Uterus (tissue), 4 donors: Measurements from ENCODE around the gene BRI3. TPM values are rescaled to one million over a fixed set of nuclear protein-coding genes. Genes with fewer than 3 reads are reported as not detected.

Experiments
- DNase-seq, 2 donors: peaks; one replicate each; pipeline ENCODE4 v3.0.0-alpha.2; 2019 to 2020
- H3K27ac ChIP-seq, 2 donors: fragments of 200-600 bp; sonication (generic); 1 replicate in 1 of 2; 2 replicates in 1 of 2; pipeline ENCODE4 v1.5.1; 2016 to 2018
- H3K27me3 ChIP-seq, 2 donors: fragments of 200-600 bp; sonication (generic); one replicate each; pipeline ENCODE4 v1.5.1; 2018 to 2019; ENCODE audit warnings: control low read depth in 1 of 2
- H3K36me3 ChIP-seq, 2 donors: fragments of 200-600 bp; sonication (generic); one replicate each; pipeline ENCODE4 v1.5.1; 2019; ENCODE audit warnings: control low read depth in 1 of 2
- H3K4me1 ChIP-seq, 2 donors: fragments of 200-600 bp; sonication (generic); one replicate each; pipeline ENCODE4 v1.5.1; 2018 to 2019; ENCODE audit warnings: control low read depth in 1 of 2
- H3K4me3 ChIP-seq, 2 donors: fragments of 200-600 bp; sonication (generic); 1 replicate in 1 of 2; 2 replicates in 1 of 2; pipeline ENCODE4 v1.5.1; 2018 to 2019; ENCODE audit warnings: mild to moderate bottlenecking in 1 of 2
- H3K9me3 ChIP-seq, 2 donors: fragments of 200-600 bp; sonication (generic); one replicate each; pipeline ENCODE4 v1.5.1; 2019; ENCODE audit warnings: control low read depth in 1 of 2
- CTCF ChIP-seq, 4 experiments: fragments of 200-600 bp in 2 of 4; fragments of 450-650 bp in 2 of 4; sonication (generic) in 2 of 4; IDR thresholded peaks; one replicate each; pipeline ENCODE4 v1.5.1; 2016 to 2019; ENCODE audit warnings: antibody characterized with exemption in 4 of 4, mild to moderate bottlenecking in 2 of 4, moderate library complexity in 1 of 4
- POLR2A ChIP-seq, 2 donors: fragments of 450-650 bp; IDR thresholded peaks; one replicate each; pipeline ENCODE4 v1.6.1; 2016; ENCODE audit warnings: antibody characterized with exemption in 2 of 2, mild to moderate bottlenecking in 1 of 2, moderate library complexity in 1 of 2
- intact Hi-C: fragments of 100-400 bp; cut with DNase I; formaldehyde crosslinking; loops from one replicate; pipeline ENCODE4 v1.15.1; 2023; ENCODE audit warnings: low total_unique reads
- total RNA-seq, 4 donors: library from RNA; depleted of rRNA in 3 of 4; stranded (reverse); fragments of >200 nt in 3 of 4; gene quantifications; one replicate each; pipeline versions ENCODE4 v1.1.0 to v1.2.4, GENCODE V29; 2014 to 2023
- donor health status: DM: yes; HTN: yes; CAD: no.

BRI3 gene
- 100 to 1,000 TPM in 1 of 4 donors, 10 to 100 TPM in 2, 1 to 10 TPM in 1; 8.5 to 161 (median 28.1) TPM for total RNA-seq

- Histone ChIP-seq H3K9me3 (no peaks in the 10 kb centered on the region), H3K27ac (peak within 1 kb of the TSS; percentile 92 to 98), H3K27me3 (no peaks in the 10 kb centered on the region), H3K4me3 (peak within 1 kb of the TSS; percentile 91 to 92), H3K36me3 (no peaks in the 10 kb centered on the region), H3K4me1 (peaks cover 14 to 30% of the 10 kb centered on the region in 2 donors)
- peak; percentile 30 to 60 for TF ChIP-seq POLR2A (IDR thresholded peaks at IDR 0.05)
- TF ChIP-seq CTCF (IDR thresholded peaks at IDR 0.05) = no peak
- peak; percentile 89 to 91 for DNase-seq
- intact Hi-C loops = no loop called here
Observed at GRCh38 chr7:98280791-98281756, at the start of gene BRI3. Gene BRI3, plus strand, starts transcription at chr7:98281686. Its CDS starts 110 bp downstream, at chr7:98281796.

- no peak for DNase-seq
- intact Hi-C loops = no loop called here
- Histone ChIP-seq H3K4me3 (no peak overlapping the region), H3K9me3 (no peaks in the 10 kb centered on the region), H3K27ac (no peak overlapping the region), H3K36me3 (no peaks in the 10 kb centered on the region), H3K27me3 (no peaks in the 10 kb centered on the region), H3K4me1 (no peaks in the 10 kb centered on the region)
- TF ChIP-seq POLR2A (IDR thresholded peaks at IDR 0.05) = no peak
Observed at GRCh38 chr7:98232263-98232585, 49.3 kb upstream of the BRI3 start.

- Histone ChIP-seq H3K27me3 (no peaks in the 10 kb centered on the region), H3K36me3 (no peaks in the 10 kb centered on the region), H3K4me1 (no peaks in the 10 kb centered on the region), H3K27ac (no peak overlapping the region), H3K4me3 (no peak overlapping the region), H3K9me3 (no peaks in the 10 kb centered on the region)
- intact Hi-C loops = no loop called here
- no peak for DNase-seq
- TF ChIP-seq POLR2A (IDR thresholded peaks at IDR 0.05) (no peak), CTCF (IDR thresholded peaks at IDR 0.05) (no peak)
Observed at GRCh38 chr7:98232799-98233198, 48.7 kb upstream of the BRI3 start.

- Histone ChIP-seq H3K4me1 (no peaks in the 10 kb centered on the region), H3K9me3 (no peaks in the 10 kb centered on the region), H3K4me3 (no peak overlapping the region), H3K27me3 (no peaks in the 10 kb centered on the region), H3K36me3 (no peaks in the 10 kb centered on the region), H3K27ac (no peak overlapping the region)
- no peak for TF ChIP-seq POLR2A (IDR thresholded peaks at IDR 0.05)
- no peak for TF ChIP-seq CTCF (IDR thresholded peaks at IDR 0.05)
- no peak for DNase-seq
- intact Hi-C loops = no loop called here
Observed at GRCh38 chr7:98233219-98234070, 48.0 kb upstream of the BRI3 start.

- TF ChIP-seq CTCF (IDR thresholded peaks at IDR 0.05) (no peak), POLR2A (IDR thresholded peaks at IDR 0.05) (no peak)
- intact Hi-C loops = no loop called here
- H3K27ac ChIP-seq = no peak overlapping the region
- H3K4me1 ChIP-seq = no peaks in the 10 kb centered on the region
- H3K36me3 ChIP-seq = no peaks in the 10 kb centered on the region
- H3K9me3 ChIP-seq = no peaks in the 10 kb centered on the region
- no peaks in the 10 kb centered on the region for H3K27me3 ChIP-seq
- H3K4me3 ChIP-seq = no peak overlapping the region
- no peak for DNase-seq
Observed at GRCh38 chr7:98234429-98235147, 46.9 kb upstream of the BRI3 start.
